ENCODE data around the gene CACNA2D3.
"Not testable (repeated sequence)": the region's sequence is repeated elsewhere in the genome, so short reads cannot be mapped to it uniquely, and the experiment has no call there.

Gene CACNA2D3

GRCh38 chr3:54955941-54956340 is 833.6 kb downstream of the CACNA2D3 start:
- no peak overlapping the region for H3K9ac ChIP-seq (ENCODE audit: low read depth, low read length)
- H3K36me3 ChIP-seq (ENCODE audit: insufficient read depth, low read length): no peaks in the 10 kb centered on the region
- H3K4me1 ChIP-seq (ENCODE audit: insufficient read depth, low read length): peaks cover 47% of the 10 kb centered on the region
- H3K9me3 ChIP-seq (ENCODE audit: control insufficient read depth, insufficient read depth, low read length): no peaks in the 10 kb centered on the region

DNA sequence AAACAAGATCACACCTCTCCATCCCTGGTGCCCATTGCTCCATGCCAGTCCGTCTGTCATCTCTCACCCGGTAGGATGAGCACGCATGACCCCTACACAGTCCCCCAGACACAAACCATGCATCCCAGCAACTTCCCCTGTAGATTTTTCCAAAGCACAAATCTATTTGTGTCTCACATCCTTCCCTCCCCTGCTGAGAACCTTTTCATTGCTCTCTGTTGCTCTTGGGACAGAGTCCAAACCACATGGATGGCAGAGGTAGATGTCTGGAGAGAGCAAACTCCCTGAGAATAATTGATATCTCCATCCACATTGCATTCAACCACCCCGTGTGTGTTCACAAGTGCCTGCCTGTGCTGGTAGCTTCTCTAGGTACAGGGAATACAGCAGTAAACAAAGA is 835.4 kb downstream of the CACNA2D3 start:
- no peaks in the 10 kb centered on the region for H3K9me3 ChIP-seq (ENCODE audit: control insufficient read depth, insufficient read depth, low read length)
- no peak overlapping the region for H3K9ac ChIP-seq (ENCODE audit: low read depth, low read length)
- no peaks in the 10 kb centered on the region for H3K36me3 ChIP-seq (ENCODE audit: insufficient read depth, low read length)
- peaks cover 47% of the 10 kb centered on the region for H3K4me1 ChIP-seq (ENCODE audit: insufficient read depth, low read length)

DNA sequence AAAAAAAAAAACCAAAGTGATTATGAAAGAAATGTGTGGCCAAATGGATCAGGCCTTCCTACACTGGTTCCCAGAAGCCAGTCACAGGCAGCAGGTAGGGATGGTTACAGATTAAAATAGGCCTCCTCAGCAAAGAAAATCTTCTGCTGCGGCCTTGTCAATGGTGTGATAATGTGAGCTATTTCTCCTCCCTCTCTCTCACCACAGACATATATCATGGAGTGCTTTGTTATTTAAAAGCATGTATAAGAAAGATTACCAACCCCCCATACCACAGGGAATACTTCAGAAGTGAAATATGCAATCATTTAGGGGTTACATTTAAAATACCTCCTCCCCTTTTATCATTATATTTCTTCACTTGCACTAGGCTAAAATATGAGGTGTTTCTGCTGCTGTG is 837.7 kb downstream of the CACNA2D3 start:
- no peaks in the 10 kb centered on the region for H3K36me3 ChIP-seq (ENCODE audit: insufficient read depth, low read length)
- H3K9me3 ChIP-seq (ENCODE audit: control insufficient read depth, insufficient read depth, low read length): no peaks in the 10 kb centered on the region
- no peak overlapping the region for H3K9ac ChIP-seq (ENCODE audit: low read depth, low read length)
- H3K4me1 ChIP-seq (ENCODE audit: insufficient read depth, low read length): peaks cover 28% of the 10 kb centered on the region

GRCh38 chr3:54960701-54961100 is 838.3 kb downstream of the CACNA2D3 start:
- Histone ChIP-seq H3K9me3 (ENCODE audit: control insufficient read depth, insufficient read depth, low read length) (no peaks in the 10 kb centered on the region), H3K4me1 (ENCODE audit: insufficient read depth, low read length) (peaks cover 21% of the 10 kb centered on the region), H3K9ac (ENCODE audit: low read depth, low read length) (no peak overlapping the region), H3K36me3 (ENCODE audit: insufficient read depth, low read length) (no peaks in the 10 kb centered on the region)

GRCh38 chr3:54962200-54962599 is 839.8 kb downstream of the CACNA2D3 start:
- Histone ChIP-seq H3K9ac (ENCODE audit: low read depth, low read length) (no peak overlapping the region), H3K9me3 (ENCODE audit: control insufficient read depth, insufficient read depth, low read length) (no peaks in the 10 kb centered on the region), H3K4me1 (ENCODE audit: insufficient read depth, low read length) (0 out of 2 replicates have a peak, but pooled peaks cover 10% of the 10 kb centered on the region), H3K36me3 (ENCODE audit: insufficient read depth, low read length) (no peaks in the 10 kb centered on the region)

GRCh38 chr3:54963641-54964040 is 841.3 kb downstream of the CACNA2D3 start:
- no peak overlapping the region for H3K9ac ChIP-seq (ENCODE audit: low read depth, low read length)
- no peaks in the 10 kb centered on the region for H3K36me3 ChIP-seq (ENCODE audit: insufficient read depth, low read length)
- peaks cover 22% of the 10 kb centered on the region for H3K4me1 ChIP-seq (ENCODE audit: insufficient read depth, low read length)
- H3K9me3 ChIP-seq (ENCODE audit: control insufficient read depth, insufficient read depth, low read length): no peaks in the 10 kb centered on the region

- H3K9ac ChIP-seq (ENCODE audit: low read depth, low read length): no peak overlapping the region
- H3K9me3 ChIP-seq (ENCODE audit: control insufficient read depth, insufficient read depth, low read length): no peaks in the 10 kb centered on the region
- no peaks in the 10 kb centered on the region for H3K36me3 ChIP-seq (ENCODE audit: insufficient read depth, low read length)
- H3K4me1 ChIP-seq (ENCODE audit: insufficient read depth, low read length): peaks cover 23% of the 10 kb centered on the region
Measured at GRCh38 chr3:54964081-54964480, 841.7 kb downstream of the CACNA2D3 start.

DNA sequence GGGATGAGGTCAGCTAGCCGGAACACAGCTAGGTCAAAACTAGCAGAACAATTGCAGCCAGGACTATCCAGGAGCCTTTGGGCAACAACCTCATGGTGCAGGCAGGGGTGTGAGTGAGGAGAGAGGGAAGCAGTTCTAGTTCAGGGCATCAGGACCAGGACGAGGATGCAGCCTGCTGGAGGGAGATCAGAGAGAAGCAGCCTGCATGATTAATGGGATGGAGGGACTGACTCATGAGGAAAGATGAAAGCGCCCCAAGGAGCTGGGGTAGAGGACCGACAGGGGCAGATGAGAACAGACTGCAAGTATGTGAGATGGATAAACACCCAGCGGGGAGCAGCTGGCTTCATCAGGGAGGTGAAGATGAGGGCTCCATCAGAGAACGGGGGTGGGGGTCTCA is 843.4 kb downstream of the CACNA2D3 start:
- Histone ChIP-seq H3K9me3 (ENCODE audit: control insufficient read depth, insufficient read depth, low read length) (no peaks in the 10 kb centered on the region), H3K36me3 (ENCODE audit: insufficient read depth, low read length) (no peaks in the 10 kb centered on the region; the same call in 1 of the 2 replicates), H3K4me1 (ENCODE audit: insufficient read depth, low read length) (peaks cover 13% of the 10 kb centered on the region), H3K9ac (ENCODE audit: low read depth, low read length) (no peak overlapping the region)

DNA sequence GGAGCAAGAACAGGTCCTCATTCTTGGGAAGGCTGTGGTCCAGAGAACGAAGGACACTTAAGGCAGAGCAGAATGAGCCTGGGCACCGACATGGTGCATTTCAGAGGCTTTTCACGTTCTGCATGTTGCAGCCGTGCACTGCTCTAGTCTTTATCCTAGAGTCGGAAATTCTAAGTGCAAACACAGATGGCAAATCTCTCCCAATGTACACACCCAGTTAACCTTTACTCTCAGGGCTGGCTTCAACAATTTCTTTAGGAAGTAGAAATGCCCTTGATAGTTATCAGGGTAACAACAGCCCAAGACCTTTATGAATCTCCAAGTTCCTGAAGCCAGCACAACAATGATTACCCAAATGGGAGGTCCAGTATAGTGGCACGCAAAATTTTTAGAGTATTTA is 844.6 kb downstream of the CACNA2D3 start:
- H3K9me3 ChIP-seq (ENCODE audit: control insufficient read depth, insufficient read depth, low read length): no peaks in the 10 kb centered on the region
- no peaks in the 10 kb centered on the region; the same call in 1 of the 2 replicates for H3K36me3 ChIP-seq (ENCODE audit: insufficient read depth, low read length)
- peaks cover 13% of the 10 kb centered on the region for H3K4me1 ChIP-seq (ENCODE audit: insufficient read depth, low read length)
- no peak overlapping the region for H3K9ac ChIP-seq (ENCODE audit: low read depth, low read length)

- Histone ChIP-seq H3K9ac (ENCODE audit: low read depth, low read length) (no peak overlapping the region), H3K4me1 (ENCODE audit: insufficient read depth, low read length) (peaks cover 13% of the 10 kb centered on the region), H3K9me3 (ENCODE audit: control insufficient read depth, insufficient read depth, low read length) (no peaks in the 10 kb centered on the region)
Measured at GRCh38 chr3:54967731-54968161, 845.4 kb downstream of the CACNA2D3 start.

GRCh38 chr3:54968546-54969172 is 846.3 kb downstream of the CACNA2D3 start:
- Histone ChIP-seq H3K4me1 (ENCODE audit: insufficient read depth, low read length) (peaks cover 13% of the 10 kb centered on the region), H3K9me3 (ENCODE audit: control insufficient read depth, insufficient read depth, low read length) (no peaks in the 10 kb centered on the region), H3K36me3 (ENCODE audit: insufficient read depth, low read length) (no peaks in the 10 kb centered on the region; the same call in 1 of the 2 replicates), H3K9ac (ENCODE audit: low read depth, low read length) (no peak overlapping the region)

More at GRCh38 chr3:54967731-54968161, 845.4 kb downstream of the CACNA2D3 start:
- H3K36me3 ChIP-seq (ENCODE audit: insufficient read depth, low read length): no peaks in the 10 kb centered on the region; the same call in 1 of the 2 replicates

DNA sequence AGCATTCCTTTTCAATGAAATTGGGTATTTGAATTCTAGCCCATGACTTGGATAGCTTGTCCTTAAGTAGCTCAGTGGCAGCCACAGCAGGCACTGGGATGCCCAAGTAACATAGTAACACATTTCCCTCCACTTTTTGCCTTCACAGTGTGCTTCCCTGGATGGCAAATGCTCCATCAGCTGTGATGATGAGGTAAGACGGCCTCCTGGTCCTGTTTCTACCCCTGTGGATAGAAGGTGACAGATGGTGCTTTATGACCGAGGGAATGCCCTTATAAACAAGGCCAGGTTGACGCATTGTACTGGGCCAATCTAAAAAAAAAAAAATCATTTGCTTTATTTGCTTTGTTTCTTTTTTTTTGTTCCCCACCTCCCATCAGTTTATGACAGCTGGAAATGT is 847.3 kb downstream of the CACNA2D3 start:
- Histone ChIP-seq H3K9ac (ENCODE audit: low read depth, low read length) (no peak overlapping the region), H3K4me1 (ENCODE audit: insufficient read depth, low read length) (peaks cover 13% of the 10 kb centered on the region), H3K36me3 (ENCODE audit: insufficient read depth, low read length) (no peaks in the 10 kb centered on the region; the same call in 1 of the 2 replicates), H3K9me3 (ENCODE audit: control insufficient read depth, insufficient read depth, low read length) (no peaks in the 10 kb centered on the region)

DNA sequence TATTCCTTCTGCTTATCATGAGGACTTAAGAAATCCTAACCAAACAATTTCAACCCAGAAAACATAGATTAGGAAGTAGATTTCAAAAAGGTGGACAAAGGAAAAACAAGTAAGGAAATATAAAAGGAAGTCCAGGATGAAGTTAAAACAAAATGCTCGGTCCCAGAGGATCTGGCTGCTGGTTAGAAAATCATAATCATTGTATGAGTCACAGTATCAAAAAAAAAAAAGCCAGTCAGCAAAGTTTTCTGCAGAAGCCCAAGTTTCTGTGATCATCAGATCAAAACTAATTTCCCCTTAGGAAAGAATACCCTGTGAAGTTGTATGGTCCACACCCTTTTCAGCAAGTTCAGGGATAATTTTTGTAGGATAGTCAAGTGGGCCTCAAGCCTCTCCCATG is 848.5 kb downstream of the CACNA2D3 start:
- Histone ChIP-seq H3K9me3 (ENCODE audit: control insufficient read depth, insufficient read depth, low read length) (no peaks in the 10 kb centered on the region), H3K4me1 (ENCODE audit: insufficient read depth, low read length) (peaks cover 13% of the 10 kb centered on the region), H3K9ac (ENCODE audit: low read depth, low read length) (no peak overlapping the region), H3K36me3 (ENCODE audit: insufficient read depth, low read length) (no peaks in the 10 kb centered on the region; the same call in 1 of the 2 replicates)

GRCh38 chr3:54977439-54977838 is 855.1 kb downstream of the CACNA2D3 start:
- Histone ChIP-seq H3K36me3 (ENCODE audit: insufficient read depth, low read length) (no peaks in the 10 kb centered on the region), H3K4me1 (ENCODE audit: insufficient read depth, low read length) (no peaks in the 10 kb centered on the region), H3K9me3 (ENCODE audit: control insufficient read depth, insufficient read depth, low read length) (0 out of 2 replicates have a peak, but pooled peaks cover 3% of the 10 kb centered on the region), H3K9ac (ENCODE audit: low read depth, low read length) (no peak overlapping the region)

DNA sequence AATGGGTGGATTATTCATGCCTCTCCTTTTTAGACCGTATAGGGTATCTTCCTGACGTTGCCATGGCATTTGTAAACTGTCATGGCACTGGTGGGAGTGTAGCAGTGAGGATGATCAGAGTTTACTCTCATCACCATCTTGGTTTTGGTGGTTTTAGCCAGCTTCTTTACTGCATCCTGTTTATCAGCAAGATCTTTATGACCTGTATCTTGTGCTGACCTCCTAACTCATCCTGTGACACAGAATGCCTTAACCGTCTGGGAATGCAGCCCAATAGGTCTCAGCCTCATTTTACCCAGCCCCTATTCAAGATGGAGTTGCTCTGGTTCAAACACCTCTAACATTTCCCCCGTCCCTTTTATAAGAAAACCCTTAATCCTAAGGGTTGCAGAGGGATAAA is 855.6 kb downstream of the CACNA2D3 start:
- not testable (repeated sequence) for H3K9ac ChIP-seq (ENCODE audit: low read depth, low read length); H3K36me3 ChIP-seq (ENCODE audit: insufficient read depth, low read length)

More for the DNA sequence above, 855.6 kb downstream of the CACNA2D3 start:
- not testable (repeated sequence) for H3K9me3 ChIP-seq (ENCODE audit: control insufficient read depth, insufficient read depth, low read length); H3K4me1 ChIP-seq (ENCODE audit: insufficient read depth, low read length)
